ENCODE data around the gene FUT8.

FUT8 gene

DNA sequence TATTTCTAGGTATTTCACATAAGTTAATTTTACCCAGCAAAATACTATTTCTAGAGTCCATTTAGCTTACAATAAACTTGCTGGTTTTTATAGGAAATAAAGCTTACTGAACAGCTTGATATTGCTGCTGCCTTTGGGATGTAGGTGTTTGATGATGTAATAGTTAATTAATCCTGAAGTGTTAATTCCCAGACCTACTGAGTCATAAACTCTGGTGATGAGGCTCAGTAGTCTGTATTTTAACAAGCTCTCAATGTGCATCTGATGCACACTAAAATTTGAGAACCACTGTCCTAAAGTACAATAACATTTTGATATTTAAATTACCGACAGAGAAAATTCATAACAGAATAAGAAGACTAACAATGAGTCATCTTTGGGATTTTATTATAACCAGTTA is 168.4 kb downstream of the FUT8 start:
- Histone ChIP-seq H3K36me3 (ENCODE audit: control insufficient read depth, insufficient read depth, low read length) (no peaks in the 10 kb centered on the region), H3K4me3 (ENCODE audit: low read depth, low read length) (no peak overlapping the region), H3K9ac (no peak overlapping the region), H2AFZ (no peak overlapping the region), H3K79me2 (no peaks in the 10 kb centered on the region), H3K27ac (no peak overlapping the region), H3K27me3 (ENCODE audit: control insufficient read depth, insufficient read depth, low read length) (no peaks in the 10 kb centered on the region), H3K4me1 (no peaks in the 10 kb centered on the region), H3K4me2 (ENCODE audit: low read length) (no peak overlapping the region), H3K9me3 (ENCODE audit: control insufficient read depth, low read length) (no peaks in the 10 kb centered on the region)
- TF ChIP-seq CTCF (IDR thresholded peaks at IDR 0.05), result no peak

DNA sequence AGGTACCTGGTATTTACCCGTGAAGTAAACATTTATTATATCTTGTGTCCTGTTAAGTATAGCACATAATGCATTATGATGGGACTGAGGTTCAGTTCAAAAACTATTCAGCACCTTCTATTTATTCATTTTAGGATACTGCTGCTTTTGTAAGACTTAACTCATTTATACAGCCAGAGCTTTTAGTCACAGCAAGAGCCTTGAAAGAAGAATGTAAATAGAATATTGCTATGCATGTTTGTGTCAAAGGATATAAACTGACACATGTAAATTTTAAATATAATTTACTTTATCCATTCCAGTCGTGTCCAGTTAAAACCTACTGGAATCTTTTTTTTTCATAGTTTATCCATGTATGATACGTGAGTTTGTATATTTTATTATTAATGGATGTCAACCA is 168.8 kb downstream of the FUT8 start:
- no peak for TF ChIP-seq CTCF (IDR thresholded peaks at IDR 0.05)
- no peaks in the 10 kb centered on the region for H3K4me1 ChIP-seq

DNA sequence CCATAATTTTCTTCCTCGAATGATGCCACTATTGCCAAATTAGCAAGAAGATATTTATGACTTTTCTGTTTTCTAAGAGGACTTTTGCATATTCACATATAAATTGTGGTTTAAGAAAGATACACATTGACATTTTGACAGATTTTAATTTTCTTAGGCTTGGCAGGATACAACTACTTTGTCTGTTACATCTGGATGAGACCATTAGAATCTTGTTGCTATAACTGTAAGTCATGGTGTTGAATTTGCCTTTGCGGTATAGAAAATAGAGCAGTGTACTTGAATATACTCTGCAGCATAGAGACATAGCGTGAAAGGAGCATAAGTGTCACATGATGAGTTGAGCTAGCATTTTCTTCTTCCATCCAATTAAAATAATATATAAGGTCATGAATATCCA is 169.3 kb downstream of the FUT8 start:
- H3K4me3 ChIP-seq (ENCODE audit: low read depth, low read length), result no peak overlapping the region
- no peaks in the 10 kb centered on the region for H3K27me3 ChIP-seq (ENCODE audit: control insufficient read depth, insufficient read depth, low read length)
- no peak for TF ChIP-seq CTCF (IDR thresholded peaks at IDR 0.05)
- no peaks in the 10 kb centered on the region for H3K79me2 ChIP-seq
- no peak overlapping the region for H3K9ac ChIP-seq
- H3K4me2 ChIP-seq (ENCODE audit: low read length), result no peak overlapping the region
- H3K9me3 ChIP-seq (ENCODE audit: control insufficient read depth, low read length), result no peaks in the 10 kb centered on the region
- H3K36me3 ChIP-seq (ENCODE audit: control insufficient read depth, insufficient read depth, low read length), result no peaks in the 10 kb centered on the region
- H2AFZ ChIP-seq, result no peak overlapping the region
- H3K4me1 ChIP-seq, result no peaks in the 10 kb centered on the region
- H3K27ac ChIP-seq, result no peak overlapping the region

More for the DNA sequence above, 168.8 kb downstream of the FUT8 start:
- Histone ChIP-seq H3K9me3 (ENCODE audit: control insufficient read depth, low read length) (no peaks in the 10 kb centered on the region), H3K4me3 (ENCODE audit: low read depth, low read length) (no peak overlapping the region), H3K79me2 (no peaks in the 10 kb centered on the region), H3K4me2 (ENCODE audit: low read length) (no peak overlapping the region), H3K27me3 (ENCODE audit: control insufficient read depth, insufficient read depth, low read length) (no peaks in the 10 kb centered on the region), H3K36me3 (ENCODE audit: control insufficient read depth, insufficient read depth, low read length) (no peaks in the 10 kb centered on the region), H2AFZ (no peak overlapping the region), H3K27ac (no peak overlapping the region), H3K9ac (no peak overlapping the region)

GRCh38 chr14:65585216-65585615 is 172.7 kb downstream of the FUT8 start:
- no peaks in the 10 kb centered on the region for H3K79me2 ChIP-seq
- no peaks in the 10 kb centered on the region for H3K4me1 ChIP-seq
- no peaks in the 10 kb centered on the region for H3K27me3 ChIP-seq (ENCODE audit: control insufficient read depth, insufficient read depth, low read length)
- H3K4me2 ChIP-seq (ENCODE audit: low read length), result no peak overlapping the region
- no peak for TF ChIP-seq CTCF (IDR thresholded peaks at IDR 0.05)
- no peaks in the 10 kb centered on the region for H3K36me3 ChIP-seq (ENCODE audit: control insufficient read depth, insufficient read depth, low read length)
- no peaks in the 10 kb centered on the region for H3K9me3 ChIP-seq (ENCODE audit: control insufficient read depth, low read length)
- no peak overlapping the region for H2AFZ ChIP-seq
- H3K4me3 ChIP-seq (ENCODE audit: low read depth, low read length), result no peak overlapping the region
- no peak overlapping the region for H3K27ac ChIP-seq
- H3K9ac ChIP-seq, result no peak overlapping the region

GRCh38 chr14:65588426-65589140 is 176.1 kb downstream of the FUT8 start:
- Histone ChIP-seq H3K4me1 (no peaks in the 10 kb centered on the region), H3K79me2 (no peaks in the 10 kb centered on the region), H3K27ac (no peak overlapping the region), H3K9ac (no peak overlapping the region), H3K9me3 (ENCODE audit: control insufficient read depth, low read length) (no peaks in the 10 kb centered on the region), H3K4me3 (ENCODE audit: low read depth, low read length) (no peak overlapping the region), H3K36me3 (ENCODE audit: control insufficient read depth, insufficient read depth, low read length) (no peaks in the 10 kb centered on the region), H3K27me3 (ENCODE audit: control insufficient read depth, insufficient read depth, low read length) (no peaks in the 10 kb centered on the region), H3K4me2 (ENCODE audit: low read length) (no peak overlapping the region), H2AFZ (no peak overlapping the region)
- TF ChIP-seq CTCF (IDR thresholded peaks at IDR 0.05), result no peak
